ENCODE data around the gene SGSH.
A peak's percentile ranks its signal among the peaks of the same experiment; 100 is the strongest.
"Not testable (repeated sequence)": the region's sequence is repeated elsewhere in the genome, so short reads cannot be mapped to it uniquely, and the experiment has no call there.

SGSH gene

GRCh38 chr17:80253631-80254395 lies 33.7 kb upstream of the SGSH start:
- DNase-seq = no peak

DNA sequence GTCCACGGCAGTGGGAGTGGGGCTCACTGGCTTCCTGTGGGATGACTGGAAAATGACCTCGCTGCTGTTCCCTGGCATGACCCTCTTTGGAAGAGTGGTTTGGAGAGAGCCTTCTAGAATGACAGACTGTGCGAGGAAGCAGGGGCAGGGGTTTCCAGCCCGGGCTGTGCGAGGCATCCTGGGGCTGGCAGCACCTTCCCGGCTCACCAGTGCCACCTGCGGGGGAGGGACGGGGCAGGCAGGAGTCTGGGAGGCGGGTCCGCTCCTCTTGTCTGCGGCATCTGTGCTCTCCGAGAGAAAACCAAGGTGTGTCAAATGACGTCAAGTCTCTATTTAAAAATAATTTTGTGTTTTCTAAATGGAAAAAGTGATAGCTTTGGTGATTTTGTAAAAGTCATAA lies 32.7 kb upstream of the SGSH start:
- peak; percentile 48 for DNase-seq

GRCh38 chr17:80251966-80252365 lies 31.8 kb upstream of the SGSH start:
- DNase-seq = no peak

GRCh38 chr17:80248894-80249710 lies 29.0 kb upstream of the SGSH start:
- no peak for DNase-seq

- no peak for DNase-seq
These were observed 28.1 kb upstream of the SGSH start for GRCh38 chr17:80248001-80248893.

DNA sequence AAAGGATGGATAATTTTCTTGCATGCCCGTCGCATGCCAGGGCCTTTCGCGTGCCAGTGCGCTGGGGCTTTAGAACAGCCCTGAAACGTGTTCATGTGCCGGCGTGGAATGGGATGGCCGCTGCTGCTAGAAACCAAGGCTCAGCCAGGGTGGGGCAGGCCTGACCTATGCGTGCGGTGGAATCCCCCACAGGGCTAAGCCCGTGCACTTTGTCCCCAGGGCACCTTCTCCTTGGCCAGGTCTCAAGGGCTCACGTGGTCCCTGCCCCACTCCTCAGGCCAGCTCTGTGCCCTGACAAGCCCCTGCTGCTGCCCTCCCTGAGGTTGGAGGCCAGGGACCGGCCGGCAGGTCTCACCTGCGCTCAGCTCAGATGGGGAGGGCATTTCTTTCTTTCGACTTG lies 27.4 kb upstream of the SGSH start:
- no peak for DNase-seq

- DNase-seq = no peak
These were observed 26.6 kb upstream of the SGSH start for GRCh38 chr17:80246726-80247125.

GRCh38 chr17:80246266-80246681 lies 26.1 kb upstream of the SGSH start:
- DNase-seq = no peak

- DNase-seq = no peak
These were observed 25.6 kb upstream of the SGSH start for GRCh38 chr17:80245566-80246265.

DNA sequence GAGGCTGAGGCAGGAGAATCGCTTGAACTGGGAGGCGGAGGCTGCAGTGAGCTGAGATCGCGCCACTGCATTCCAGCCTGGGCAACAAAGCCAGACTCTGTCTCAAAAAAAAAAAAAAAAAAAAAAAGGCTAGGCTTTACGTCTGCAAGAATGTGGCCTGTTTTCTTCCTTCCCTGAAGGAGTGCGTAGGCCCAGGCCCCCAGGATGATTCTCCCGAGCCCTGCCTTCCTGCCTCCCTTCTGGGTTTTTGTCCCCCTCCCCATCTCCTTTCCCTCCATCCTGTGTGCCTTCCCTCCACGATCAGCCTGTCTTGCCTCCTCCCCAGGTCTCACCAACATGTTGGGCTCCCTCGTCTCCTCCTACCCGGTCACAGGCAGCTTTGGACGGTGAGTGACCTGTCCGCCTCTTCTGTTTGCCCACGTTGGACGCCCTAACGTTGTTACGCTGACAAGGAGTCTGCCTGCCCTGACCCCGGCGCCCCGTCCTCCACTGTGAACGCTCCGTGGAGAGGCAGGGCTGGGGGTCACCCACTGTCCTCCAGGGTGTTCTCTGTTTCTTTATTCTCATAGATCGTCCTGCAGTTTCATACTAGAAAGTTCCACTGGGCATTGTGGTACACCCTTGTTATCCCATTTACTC lies 24.9 kb upstream of the SGSH start:
- no peak for DNase-seq

DNA sequence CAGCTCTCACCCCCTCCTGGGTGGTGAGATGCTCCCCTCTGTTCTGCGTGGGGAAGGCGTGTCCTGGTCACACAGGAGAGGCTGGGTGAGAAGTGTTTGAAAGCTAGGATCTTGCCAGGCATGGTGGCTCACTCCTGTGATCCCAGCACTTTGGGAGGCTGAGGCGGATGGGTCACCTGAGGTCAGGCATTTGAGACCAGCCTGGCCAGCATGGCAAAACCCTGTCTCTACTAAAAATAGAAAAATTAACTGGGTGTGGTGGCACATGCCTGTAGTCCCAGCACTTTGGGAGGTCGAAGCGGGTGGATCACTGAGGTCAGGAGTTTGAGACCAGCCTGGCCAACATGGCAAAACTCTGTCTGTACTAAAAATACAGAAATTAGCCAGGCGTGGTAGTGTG lies 24.3 kb upstream of the SGSH start:
- DNase-seq = not testable (repeated sequence)

DNA sequence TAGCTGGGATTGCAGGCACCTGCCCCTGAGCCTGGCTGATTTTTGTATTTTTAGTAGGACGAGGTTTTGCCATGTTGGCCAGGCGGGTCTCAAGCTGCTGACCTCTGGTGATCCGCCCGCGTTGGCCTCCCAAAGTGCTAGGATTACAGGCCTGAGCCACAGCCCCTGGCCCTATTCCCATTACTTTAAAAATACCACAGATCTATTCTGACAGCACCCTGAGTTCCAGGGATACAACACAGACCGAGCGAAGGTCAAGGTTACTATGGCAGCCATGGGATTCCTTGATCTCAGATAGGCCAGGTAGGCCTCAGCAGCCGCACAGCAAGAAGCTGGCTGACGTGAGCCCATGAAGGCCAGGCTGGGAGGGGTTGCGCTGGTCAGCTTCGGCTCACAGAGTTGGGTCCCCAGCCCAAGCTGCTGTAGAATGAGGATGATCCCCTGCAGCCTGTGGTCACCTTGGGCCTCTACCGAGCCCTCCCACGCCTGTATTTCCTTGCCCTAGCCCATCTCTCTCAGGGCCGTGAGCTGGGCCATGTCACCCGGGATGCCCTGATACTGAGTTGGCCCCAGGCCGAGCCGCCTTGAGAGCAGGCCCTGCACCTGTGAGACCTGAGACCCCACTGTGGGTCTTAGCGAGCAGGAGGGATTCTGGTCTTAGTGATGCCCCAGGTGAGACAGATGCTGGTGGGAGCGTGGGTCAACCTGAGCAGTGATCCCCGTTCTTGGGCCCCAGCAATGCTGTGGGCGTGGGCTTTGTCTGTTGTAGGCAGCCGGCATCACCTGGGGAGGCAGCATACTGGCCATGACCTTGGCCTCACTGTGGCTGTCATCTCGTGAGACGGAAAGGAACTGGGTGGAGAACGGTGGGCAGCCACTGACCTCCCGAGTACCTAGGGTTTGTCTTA lies 23.6 kb upstream of the SGSH start:
- DNase-seq = no peak

- no peak for DNase-seq
These were observed 22.4 kb upstream of the SGSH start for GRCh38 chr17:80242505-80242904.

GRCh38 chr17:80237386-80237785 lies 17.3 kb upstream of the SGSH start:
- DNase-seq = no peak

DNA sequence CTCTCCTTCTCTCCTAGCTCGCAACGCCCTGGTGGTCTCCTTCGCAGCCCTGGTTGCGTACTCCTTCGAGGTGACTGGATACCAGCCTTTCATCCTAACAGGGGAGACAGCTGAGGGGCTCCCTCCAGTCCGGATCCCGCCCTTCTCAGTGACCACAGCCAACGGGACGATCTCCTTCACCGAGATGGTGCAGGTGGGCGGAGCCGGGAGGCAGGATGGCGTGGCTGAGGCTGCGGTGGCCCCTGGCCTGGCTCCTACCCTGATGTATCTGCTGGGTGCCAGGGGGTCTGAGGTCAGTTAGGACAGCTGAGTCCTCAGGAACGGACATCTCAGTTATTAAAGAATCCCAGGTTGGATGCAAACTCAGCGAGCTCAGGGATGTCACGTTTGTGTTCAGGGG lies 16.8 kb upstream of the SGSH start:
- no peak for DNase-seq

DNA sequence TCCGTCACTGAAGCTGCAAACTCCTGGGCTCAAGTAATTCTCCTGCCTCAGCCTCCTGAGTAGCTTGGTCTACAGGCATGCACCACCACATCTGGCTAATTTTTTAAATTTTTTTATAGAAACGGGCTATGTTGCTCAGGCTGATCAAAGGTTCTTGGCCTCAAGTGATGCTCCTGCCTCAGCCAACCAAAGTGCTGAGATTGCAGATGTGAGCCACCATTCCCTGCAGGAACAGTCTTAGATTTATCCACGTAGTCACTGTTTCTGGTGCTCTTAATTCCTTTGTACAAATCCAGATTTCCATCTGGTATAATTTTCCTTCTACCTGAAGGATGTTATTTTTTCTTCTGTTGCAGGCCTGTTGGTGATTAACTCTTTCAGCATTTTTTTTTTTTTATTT lies 13.1 kb upstream of the SGSH start:
- no peak for DNase-seq

GRCh38 chr17:80232438-80232837 lies 12.3 kb upstream of the SGSH start:
- no peak for DNase-seq

DNA sequence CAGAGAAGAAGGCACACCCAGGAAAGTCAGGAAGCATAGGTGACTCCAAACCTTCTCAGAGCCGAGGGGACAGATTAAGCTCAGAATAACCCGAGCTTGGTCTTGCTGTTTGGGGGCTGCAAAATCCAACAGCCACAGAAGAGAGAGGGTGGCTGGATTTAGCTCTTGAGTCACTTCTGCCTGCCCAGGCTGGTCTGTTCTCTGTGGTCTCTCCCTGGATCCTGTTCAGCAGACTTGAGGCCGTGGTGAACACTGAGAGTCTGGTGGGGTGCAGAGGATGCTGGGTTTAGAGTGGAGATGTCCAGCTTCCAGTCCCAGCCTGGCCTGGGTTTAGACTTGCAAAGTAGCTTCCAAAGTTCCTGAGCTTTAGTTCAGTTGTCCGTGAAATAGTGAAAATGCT lies 8.9 kb upstream of the SGSH start:
- no peak for DNase-seq

DNA sequence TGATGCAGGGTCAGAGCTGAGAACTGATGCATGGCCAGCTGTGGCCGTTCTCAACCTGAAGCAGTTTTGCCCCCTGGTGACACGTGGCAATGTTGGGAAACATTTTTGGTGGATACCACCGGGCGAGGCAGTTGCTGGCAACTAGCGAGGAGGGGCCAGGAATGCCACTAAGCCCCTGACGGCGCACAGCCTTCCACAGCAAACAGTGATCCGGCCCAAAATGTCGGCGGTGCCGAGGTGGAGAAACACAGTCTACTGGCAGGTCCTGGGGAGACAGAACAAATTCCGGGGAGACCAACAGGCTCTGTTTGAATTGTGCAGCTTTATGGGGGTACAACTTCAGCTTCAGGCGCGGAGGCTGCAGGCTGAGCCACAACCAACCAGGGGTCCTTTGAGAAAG lies 8.3 kb upstream of the SGSH start:
- no peak for DNase-seq

- DNase-seq = no peak
These were observed 7.5 kb upstream of the SGSH start for GRCh38 chr17:80227666-80228065.

- DNase-seq = no peak
These were observed 7.0 kb upstream of the SGSH start for GRCh38 chr17:80227156-80227555.
